Liver (tissue), 3 donors: ENCODE results near the gene LCN10.

Source experiments
- EGR1 ChIP-seq, 2 donors: IDR thresholded peaks; 2 replicates each; pipeline ENCODE4 v1.6.1; 2016 to 2018; ENCODE audit warnings: antibody characterized with exemption in 2 of 2, low read depth in 2 of 2
- FOXA1 ChIP-seq: IDR thresholded peaks from 2 replicates; pipeline ENCODE4 v1.6.1; 2016; ENCODE audit warnings: antibody characterized with exemption
- GABPA ChIP-seq, 2 donors: IDR thresholded peaks in 1 of 2; conservative IDR thresholded peaks in 1 of 2; 2 replicates each; pipeline ENCODE4 v1.6.1; 2016; ENCODE audit warnings: antibody characterized with exemption in 2 of 2, mild to moderate bottlenecking in 1 of 2, moderate library complexity in 1 of 2
- NR2F2 ChIP-seq: IDR thresholded peaks from 2 replicates; pipeline ENCODE4 v1.6.1; 2016; ENCODE audit warnings: antibody characterized with exemption
- RAD21 ChIP-seq, 2 donors: IDR thresholded peaks; 2 replicates each; pipeline ENCODE4 v1.6.1; 2016; ENCODE audit warnings: antibody characterized with exemption in 2 of 2, mild to moderate bottlenecking in 2 of 2
- TAF1 ChIP-seq: conservative IDR thresholded peaks from 2 replicates; pipeline ENCODE4 v1.6.1; 2016; ENCODE audit warnings: antibody characterized with exemption, mild to moderate bottlenecking
- TF ChIP-seq, protein P1 (sequence below): fragments of 150-350 bp; IDR thresholded peaks from 2 replicates; pipeline ENCODE4 v1.5.1; 2017; ENCODE audit warnings: improper control_type of control experiment, low read depth, low read length; ENCODE audit not compliant: missing input control
- TF ChIP-seq, protein P2 (sequence below): IDR thresholded peaks from 2 replicates; pipeline ENCODE4 v1.6.1; 2016; ENCODE audit warnings: antibody characterized with exemption
- TF ChIP-seq, protein P3 (sequence below): IDR thresholded peaks from 2 replicates; pipeline ENCODE4 v1.6.1; 2016; ENCODE audit warnings: antibody characterized with exemption
- donor health status: healthy.
- donor health status: healthy.

DNA sequence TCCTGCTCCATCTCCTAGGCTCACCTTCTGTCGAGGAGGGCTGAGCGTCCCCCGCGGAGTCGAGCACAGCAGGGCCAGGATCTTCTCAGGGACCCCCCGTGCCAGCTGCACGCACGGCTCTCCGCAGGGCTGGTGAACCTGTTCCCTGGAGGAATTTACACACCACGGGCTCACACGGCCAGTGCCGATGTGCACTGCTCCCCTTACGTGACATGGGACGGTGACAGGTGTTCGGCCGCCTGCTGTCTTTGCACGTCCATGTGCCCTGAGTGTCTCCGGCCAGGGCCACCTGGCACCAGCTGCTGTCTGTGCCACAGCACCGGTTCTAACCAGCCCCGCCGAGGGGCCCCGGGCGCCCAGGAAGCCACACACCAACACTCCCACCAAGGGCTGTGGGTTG is 46.8 kb downstream of the LCN10 start:
- TF ChIP-seq, protein P1, sequence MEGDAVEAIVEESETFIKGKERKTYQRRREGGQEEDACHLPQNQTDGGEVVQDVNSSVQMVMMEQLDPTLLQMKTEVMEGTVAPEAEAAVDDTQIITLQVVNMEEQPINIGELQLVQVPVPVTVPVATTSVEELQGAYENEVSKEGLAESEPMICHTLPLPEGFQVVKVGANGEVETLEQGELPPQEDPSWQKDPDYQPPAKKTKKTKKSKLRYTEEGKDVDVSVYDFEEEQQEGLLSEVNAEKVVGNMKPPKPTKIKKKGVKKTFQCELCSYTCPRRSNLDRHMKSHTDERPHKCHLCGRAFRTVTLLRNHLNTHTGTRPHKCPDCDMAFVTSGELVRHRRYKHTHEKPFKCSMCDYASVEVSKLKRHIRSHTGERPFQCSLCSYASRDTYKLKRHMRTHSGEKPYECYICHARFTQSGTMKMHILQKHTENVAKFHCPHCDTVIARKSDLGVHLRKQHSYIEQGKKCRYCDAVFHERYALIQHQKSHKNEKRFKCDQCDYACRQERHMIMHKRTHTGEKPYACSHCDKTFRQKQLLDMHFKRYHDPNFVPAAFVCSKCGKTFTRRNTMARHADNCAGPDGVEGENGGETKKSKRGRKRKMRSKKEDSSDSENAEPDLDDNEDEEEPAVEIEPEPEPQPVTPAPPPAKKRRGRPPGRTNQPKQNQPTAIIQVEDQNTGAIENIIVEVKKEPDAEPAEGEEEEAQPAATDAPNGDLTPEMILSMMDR = no peak
- TF ChIP-seq TAF1 (no peak), GABPA (IDR thresholded peaks at IDR 0.05 in 1 of 2, conservative IDR thresholded peaks at IDR 0.05 in 1 of 2) (no peak), EGR1 (IDR thresholded peaks at IDR 0.05; ENCODE audit: low read depth in 2 of 2) (no peak), RAD21 (IDR thresholded peaks at IDR 0.05) (no peak), FOXA1 (no peak), NR2F2 (no peak)
- TF ChIP-seq, protein P2, sequence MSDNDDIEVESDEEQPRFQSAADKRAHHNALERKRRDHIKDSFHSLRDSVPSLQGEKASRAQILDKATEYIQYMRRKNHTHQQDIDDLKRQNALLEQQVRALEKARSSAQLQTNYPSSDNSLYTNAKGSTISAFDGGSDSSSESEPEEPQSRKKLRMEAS = no peak
- TF ChIP-seq, protein P3, sequence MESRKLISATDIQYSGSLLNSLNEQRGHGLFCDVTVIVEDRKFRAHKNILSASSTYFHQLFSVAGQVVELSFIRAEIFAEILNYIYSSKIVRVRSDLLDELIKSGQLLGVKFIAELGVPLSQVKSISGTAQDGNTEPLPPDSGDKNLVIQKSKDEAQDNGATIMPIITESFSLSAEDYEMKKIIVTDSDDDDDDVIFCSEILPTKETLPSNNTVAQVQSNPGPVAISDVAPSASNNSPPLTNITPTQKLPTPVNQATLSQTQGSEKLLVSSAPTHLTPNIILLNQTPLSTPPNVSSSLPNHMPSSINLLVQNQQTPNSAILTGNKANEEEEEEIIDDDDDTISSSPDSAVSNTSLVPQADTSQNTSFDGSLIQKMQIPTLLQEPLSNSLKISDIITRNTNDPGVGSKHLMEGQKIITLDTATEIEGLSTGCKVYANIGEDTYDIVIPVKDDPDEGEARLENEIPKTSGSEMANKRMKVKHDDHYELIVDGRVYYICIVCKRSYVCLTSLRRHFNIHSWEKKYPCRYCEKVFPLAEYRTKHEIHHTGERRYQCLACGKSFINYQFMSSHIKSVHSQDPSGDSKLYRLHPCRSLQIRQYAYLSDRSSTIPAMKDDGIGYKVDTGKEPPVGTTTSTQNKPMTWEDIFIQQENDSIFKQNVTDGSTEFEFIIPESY = no peak
